ENCODE results near the gene NDST3.

Gene NDST3

GRCh38 chr4:118034053-118034785 lies at the start of gene NDST3:
Gene NDST3 (plus strand): TSS chr4:118034486. CDS start chr4:118053911, 19,425 bp downstream.
- ChIA-PET POLR2A (no interaction called here), CTCF (interaction anchor here (1.3 kb wide), 1 partner anchor 10 kb away, joined by 3 read pairs; no protein-coding TSS in a partner anchor)
- peak; percentile 23 for DNase-seq (ENCODE audit: extremely low spot score)

DNA sequence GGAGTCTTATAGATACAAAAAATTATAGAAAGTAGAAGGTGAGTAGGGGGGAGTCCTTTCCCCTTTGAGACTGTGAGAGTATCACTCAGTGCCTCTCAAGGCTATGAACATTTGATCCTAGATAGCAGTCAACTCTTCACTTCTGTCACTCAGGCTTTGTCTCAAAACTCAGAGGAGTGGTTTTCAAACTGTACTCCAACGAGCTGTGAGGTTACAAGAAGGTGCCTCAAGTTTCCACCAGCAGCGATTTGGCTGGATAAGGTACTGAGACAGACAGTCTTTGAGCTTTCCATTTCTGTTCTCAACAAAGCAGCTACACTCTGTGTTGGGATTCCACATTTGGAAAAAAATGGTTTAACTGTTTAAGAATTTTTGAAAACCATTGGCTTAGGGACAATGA lies 48.0 kb upstream of the NDST3 start:
- ChIA-PET POLR2A (no interaction called here), CTCF (no interaction called here)
- TF ChIP-seq, protein P1, sequence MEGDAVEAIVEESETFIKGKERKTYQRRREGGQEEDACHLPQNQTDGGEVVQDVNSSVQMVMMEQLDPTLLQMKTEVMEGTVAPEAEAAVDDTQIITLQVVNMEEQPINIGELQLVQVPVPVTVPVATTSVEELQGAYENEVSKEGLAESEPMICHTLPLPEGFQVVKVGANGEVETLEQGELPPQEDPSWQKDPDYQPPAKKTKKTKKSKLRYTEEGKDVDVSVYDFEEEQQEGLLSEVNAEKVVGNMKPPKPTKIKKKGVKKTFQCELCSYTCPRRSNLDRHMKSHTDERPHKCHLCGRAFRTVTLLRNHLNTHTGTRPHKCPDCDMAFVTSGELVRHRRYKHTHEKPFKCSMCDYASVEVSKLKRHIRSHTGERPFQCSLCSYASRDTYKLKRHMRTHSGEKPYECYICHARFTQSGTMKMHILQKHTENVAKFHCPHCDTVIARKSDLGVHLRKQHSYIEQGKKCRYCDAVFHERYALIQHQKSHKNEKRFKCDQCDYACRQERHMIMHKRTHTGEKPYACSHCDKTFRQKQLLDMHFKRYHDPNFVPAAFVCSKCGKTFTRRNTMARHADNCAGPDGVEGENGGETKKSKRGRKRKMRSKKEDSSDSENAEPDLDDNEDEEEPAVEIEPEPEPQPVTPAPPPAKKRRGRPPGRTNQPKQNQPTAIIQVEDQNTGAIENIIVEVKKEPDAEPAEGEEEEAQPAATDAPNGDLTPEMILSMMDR (IDR thresholded peaks at IDR 0.05; ENCODE audit: control extremely low read depth, extremely low read depth, low read depth, missing control alignments) = no peak
- no peak for DNase-seq (ENCODE audit: extremely low spot score)

More at GRCh38 chr4:118034053-118034785, at the start of gene NDST3:
- TF ChIP-seq, protein P1 (IDR thresholded peaks at IDR 0.05; ENCODE audit: control extremely low read depth, extremely low read depth, low read depth, missing control alignments) = peak; percentile 19

DNA sequence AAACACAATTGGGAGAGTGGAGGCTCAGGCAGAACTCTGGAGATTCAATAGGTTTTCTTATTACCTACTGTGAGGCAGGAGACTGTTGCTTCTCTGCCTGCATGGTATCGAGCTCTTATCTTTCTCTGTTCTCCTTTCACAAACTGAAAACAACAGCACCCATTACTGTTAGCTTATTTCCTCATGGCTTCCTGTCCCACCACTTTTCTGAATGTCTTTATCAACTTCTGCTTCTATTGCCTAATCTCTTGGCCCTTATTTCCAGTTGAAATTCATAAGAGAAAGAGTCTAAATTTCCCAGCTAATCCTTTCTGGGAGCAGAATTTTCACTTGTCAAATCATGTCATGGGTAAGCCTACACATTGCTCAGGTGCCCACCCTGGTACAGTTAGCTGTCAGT lies 46.8 kb upstream of the NDST3 start:
- ChIA-PET CTCF (interaction anchor here (0.8 to 2.3 kb wide), 4 partner anchors 18 to 28 kb away, joined by 3 to 7 read pairs (median 4); no protein-coding TSS in a partner anchor), POLR2A (no interaction called here)
- DNase-seq (ENCODE audit: extremely low spot score) = no peak
- TF ChIP-seq, protein P1 (IDR thresholded peaks at IDR 0.05; ENCODE audit: control extremely low read depth, extremely low read depth, low read depth, missing control alignments) = no peak

GRCh38 chr4:117996891-117997290 lies 37.4 kb upstream of the NDST3 start:
- ChIA-PET CTCF (no interaction called here), POLR2A (no interaction called here)
- TF ChIP-seq, protein P1 (IDR thresholded peaks at IDR 0.05; ENCODE audit: control extremely low read depth, extremely low read depth, low read depth, missing control alignments) = no peak
- DNase-seq (ENCODE audit: extremely low spot score) = no peak

DNA sequence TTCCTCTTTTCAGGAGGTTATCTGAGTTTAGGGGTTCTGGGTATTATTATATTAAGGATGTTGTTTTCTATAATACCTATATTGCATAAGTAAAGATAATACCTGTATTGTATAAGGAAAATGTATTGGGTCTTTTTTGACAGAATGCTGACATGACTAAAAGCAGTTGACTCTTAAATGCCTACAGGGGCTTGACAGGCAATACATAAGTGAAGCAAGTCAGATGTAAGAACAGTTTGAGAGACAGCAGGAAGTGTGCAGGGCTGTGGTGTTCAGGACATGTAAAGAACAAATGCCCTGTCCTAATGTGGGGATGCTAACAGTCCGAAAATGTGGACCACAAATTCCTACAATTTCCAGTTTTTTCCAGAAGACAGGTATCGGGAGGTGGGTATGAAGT lies 30.2 kb upstream of the NDST3 start:
- CTCF ChIA-PET = interaction anchor here (1.0 kb wide), 1 partner anchor 15 kb away, joined by 3 read pairs; no protein-coding TSS in a partner anchor
- POLR2A ChIA-PET = no interaction called here
- no peak for DNase-seq (ENCODE audit: extremely low spot score)
- TF ChIP-seq, protein P1 (IDR thresholded peaks at IDR 0.05; ENCODE audit: control extremely low read depth, extremely low read depth, low read depth, missing control alignments) = no peak

DNA sequence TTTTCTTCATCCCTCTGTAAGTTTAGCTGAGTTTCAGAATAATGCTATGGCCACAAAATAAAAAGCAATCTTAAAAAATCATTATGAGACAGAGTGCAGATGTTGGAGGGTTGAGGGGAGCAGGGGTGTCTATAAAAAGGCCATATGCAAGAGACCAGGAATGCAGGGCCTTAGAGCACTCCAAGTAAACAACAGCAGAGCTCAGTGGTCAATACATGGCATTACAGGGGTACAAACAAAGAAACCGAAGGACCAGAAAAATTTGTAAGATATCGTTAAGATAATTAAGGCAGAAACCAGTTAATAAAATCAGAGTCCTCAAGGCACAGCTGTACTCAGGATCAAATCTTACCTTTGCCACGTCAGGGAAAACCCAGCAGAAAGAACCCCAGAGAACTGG lies 28.4 kb upstream of the NDST3 start:
- ChIA-PET CTCF (no interaction called here), POLR2A (no interaction called here)
- DNase-seq (ENCODE audit: extremely low spot score) = no peak
- TF ChIP-seq, protein P1 (IDR thresholded peaks at IDR 0.05; ENCODE audit: control extremely low read depth, extremely low read depth, low read depth, missing control alignments) = no peak
